Measurements from ENCODE around the gene TMEM165. TPM values are rescaled to one million over a fixed set of nuclear protein-coding genes. Genes with fewer than 3 reads are reported as not detected.

TMEM165 gene
- total and polyA plus RNA-seq, 10 of the 15 experiments (the other 5 are each of a cell fraction or from before 2014, with no cell fraction given): 18.3 to 141 (median 81.1) TPM

DNA sequence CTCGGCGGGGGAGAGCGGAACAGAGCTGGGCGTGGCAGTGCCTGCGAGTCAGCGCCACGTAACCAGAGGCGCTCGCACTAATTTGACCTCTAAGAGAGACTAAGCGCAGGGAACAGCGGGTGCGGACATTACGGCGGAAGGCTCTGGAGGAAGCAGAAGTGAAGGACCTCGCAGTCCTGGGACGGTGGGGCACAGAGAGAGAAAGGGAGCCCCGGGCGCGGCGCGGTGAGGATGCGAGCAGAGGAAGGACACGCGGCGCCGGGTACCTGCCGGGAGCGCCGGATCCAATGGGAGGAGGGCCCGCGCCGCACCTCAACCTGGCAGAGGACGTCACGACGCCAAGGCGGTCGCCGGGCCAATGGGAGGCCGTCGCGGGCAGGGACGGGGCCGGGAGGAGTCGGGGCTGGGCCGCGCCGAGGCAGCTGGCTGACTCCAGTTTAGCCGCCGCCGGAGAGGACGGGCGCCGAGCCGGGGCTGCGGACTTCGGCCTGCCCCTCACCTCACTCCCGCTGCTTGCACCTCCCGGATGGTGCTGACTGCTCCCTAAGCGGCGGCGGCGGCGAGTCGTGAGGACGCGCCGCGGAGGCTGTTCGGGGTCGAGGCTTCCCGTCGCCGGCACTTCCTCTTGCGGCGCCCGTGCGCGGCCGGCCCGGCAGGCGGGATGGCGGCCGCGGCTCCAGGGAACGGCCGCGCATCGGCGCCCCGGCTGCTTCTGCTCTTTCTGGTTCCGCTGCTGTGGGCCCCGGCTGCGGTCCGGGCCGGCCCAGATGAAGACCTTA is at the start of gene TMEM165 (continued):
- TF ChIP-seq, protein P1, sequence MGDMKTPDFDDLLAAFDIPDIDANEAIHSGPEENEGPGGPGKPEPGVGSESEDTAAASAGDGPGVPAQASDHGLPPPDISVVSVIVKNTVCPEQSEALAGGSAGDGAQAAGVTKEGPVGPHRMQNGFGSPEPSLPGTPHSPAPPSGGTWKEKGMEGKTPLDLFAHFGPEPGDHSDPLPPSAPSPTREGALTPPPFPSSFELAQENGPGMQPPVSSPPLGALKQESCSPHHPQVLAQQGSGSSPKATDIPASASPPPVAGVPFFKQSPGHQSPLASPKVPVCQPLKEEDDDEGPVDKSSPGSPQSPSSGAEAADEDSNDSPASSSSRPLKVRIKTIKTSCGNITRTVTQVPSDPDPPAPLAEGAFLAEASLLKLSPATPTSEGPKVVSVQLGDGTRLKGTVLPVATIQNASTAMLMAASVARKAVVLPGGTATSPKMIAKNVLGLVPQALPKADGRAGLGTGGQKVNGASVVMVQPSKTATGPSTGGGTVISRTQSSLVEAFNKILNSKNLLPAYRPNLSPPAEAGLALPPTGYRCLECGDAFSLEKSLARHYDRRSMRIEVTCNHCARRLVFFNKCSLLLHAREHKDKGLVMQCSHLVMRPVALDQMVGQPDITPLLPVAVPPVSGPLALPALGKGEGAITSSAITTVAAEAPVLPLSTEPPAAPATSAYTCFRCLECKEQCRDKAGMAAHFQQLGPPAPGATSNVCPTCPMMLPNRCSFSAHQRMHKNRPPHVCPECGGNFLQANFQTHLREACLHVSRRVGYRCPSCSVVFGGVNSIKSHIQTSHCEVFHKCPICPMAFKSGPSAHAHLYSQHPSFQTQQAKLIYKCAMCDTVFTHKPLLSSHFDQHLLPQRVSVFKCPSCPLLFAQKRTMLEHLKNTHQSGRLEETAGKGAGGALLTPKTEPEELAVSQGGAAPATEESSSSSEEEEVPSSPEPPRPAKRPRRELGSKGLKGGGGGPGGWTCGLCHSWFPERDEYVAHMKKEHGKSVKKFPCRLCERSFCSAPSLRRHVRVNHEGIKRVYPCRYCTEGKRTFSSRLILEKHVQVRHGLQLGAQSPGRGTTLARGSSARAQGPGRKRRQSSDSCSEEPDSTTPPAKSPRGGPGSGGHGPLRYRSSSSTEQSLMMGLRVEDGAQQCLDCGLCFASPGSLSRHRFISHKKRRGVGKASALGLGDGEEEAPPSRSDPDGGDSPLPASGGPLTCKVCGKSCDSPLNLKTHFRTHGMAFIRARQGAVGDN (IDR thresholded peaks at IDR 0.05): 0 out of 2 replicates have a peak, but pooled peaks have one; percentile 44
- TF ChIP-seq MYC (IDR thresholded peaks at IDR 0.05; ENCODE audit: insufficient read depth, insufficient read length, insufficient replicate concordance, low read length, severe bottlenecking) (peak; percentile 56), RUNX3 (IDR thresholded peaks at IDR 0.05; ENCODE audit: low read length) (peak; percentile 6), CEBPB (IDR thresholded peaks at IDR 0.05; ENCODE audit: borderline replicate concordance in 1 of 2, low read depth in 2 of 2, low read length in 2 of 2) (no peak), ZSCAN29 (IDR thresholded peaks at IDR 0.05) (0 out of 2 replicates have a peak, but pooled peaks have one; percentile 25), SPI1 (IDR thresholded peaks at IDR 0.05; ENCODE audit: borderline replicate concordance, insufficient read depth, low read depth, low read length) (peak; percentile 75), SMAD1 (IDR thresholded peaks at IDR 0.05; ENCODE audit: low read depth, partially characterized antibody) (no peak), TCF12 (IDR thresholded peaks at IDR 0.05; ENCODE audit: low read depth, low read length) (peak; percentile 71; the same call in 1 of the 2 replicates), FOXM1 (IDR thresholded peaks at IDR 0.05; ENCODE audit: low read depth, low read length) (no peak), HDGF (IDR thresholded peaks at IDR 0.05) (peak; percentile 91), TARDBP (IDR thresholded peaks at IDR 0.05; ENCODE audit: borderline replicate concordance) (no peak), SIN3A (IDR thresholded peaks at IDR 0.05; ENCODE audit: low read depth, low read length) (no peak), ZNF274 (IDR thresholded peaks at IDR 0.05; ENCODE audit: insufficient read depth, insufficient read length) (no peak), ZNF384 (IDR thresholded peaks at IDR 0.05; ENCODE audit: borderline replicate concordance, low read depth, low read length) (no peak), TCF7 (IDR thresholded peaks at IDR 0.05; ENCODE audit: borderline replicate concordance) (no peak)
- TF ChIP-seq, protein P2, sequence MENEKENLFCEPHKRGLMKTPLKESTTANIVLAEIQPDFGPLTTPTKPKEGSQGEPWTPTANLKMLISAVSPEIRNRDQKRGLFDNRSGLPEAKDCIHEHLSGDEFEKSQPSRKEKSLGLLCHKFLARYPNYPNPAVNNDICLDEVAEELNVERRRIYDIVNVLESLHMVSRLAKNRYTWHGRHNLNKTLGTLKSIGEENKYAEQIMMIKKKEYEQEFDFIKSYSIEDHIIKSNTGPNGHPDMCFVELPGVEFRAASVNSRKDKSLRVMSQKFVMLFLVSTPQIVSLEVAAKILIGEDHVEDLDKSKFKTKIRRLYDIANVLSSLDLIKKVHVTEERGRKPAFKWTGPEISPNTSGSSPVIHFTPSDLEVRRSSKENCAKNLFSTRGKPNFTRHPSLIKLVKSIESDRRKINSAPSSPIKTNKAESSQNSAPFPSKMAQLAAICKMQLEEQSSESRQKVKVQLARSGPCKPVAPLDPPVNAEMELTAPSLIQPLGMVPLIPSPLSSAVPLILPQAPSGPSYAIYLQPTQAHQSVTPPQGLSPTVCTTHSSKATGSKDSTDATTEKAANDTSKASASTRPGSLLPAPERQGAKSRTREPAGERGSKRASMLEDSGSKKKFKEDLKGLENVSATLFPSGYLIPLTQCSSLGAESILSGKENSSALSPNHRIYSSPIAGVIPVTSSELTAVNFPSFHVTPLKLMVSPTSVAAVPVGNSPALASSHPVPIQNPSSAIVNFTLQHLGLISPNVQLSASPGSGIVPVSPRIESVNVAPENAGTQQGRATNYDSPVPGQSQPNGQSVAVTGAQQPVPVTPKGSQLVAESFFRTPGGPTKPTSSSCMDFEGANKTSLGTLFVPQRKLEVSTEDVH (IDR thresholded peaks at IDR 0.05; ENCODE audit: low read depth, partially characterized antibody): no peak
- TF ChIP-seq, protein P3, sequence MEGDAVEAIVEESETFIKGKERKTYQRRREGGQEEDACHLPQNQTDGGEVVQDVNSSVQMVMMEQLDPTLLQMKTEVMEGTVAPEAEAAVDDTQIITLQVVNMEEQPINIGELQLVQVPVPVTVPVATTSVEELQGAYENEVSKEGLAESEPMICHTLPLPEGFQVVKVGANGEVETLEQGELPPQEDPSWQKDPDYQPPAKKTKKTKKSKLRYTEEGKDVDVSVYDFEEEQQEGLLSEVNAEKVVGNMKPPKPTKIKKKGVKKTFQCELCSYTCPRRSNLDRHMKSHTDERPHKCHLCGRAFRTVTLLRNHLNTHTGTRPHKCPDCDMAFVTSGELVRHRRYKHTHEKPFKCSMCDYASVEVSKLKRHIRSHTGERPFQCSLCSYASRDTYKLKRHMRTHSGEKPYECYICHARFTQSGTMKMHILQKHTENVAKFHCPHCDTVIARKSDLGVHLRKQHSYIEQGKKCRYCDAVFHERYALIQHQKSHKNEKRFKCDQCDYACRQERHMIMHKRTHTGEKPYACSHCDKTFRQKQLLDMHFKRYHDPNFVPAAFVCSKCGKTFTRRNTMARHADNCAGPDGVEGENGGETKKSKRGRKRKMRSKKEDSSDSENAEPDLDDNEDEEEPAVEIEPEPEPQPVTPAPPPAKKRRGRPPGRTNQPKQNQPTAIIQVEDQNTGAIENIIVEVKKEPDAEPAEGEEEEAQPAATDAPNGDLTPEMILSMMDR (IDR thresholded peaks at IDR 0.05 in 2 of 3, conservative IDR thresholded peaks at IDR 0.05 in 1 of 3; ENCODE audit: control insufficient read depth in 2 of 3, extremely low read depth in 1 of 3, insufficient read depth in 1 of 3, low read depth in 3 of 3, low read length in 3 of 3): no peak
